DND-41 (cell line): ENCODE measurements around the gene KCNJ16.
A peak's percentile ranks its signal among the peaks of the same experiment; 100 is the strongest.

ENCODE experiments used
- ATAC-seq: fragments of 200-7000 bp; cut with Tn5 transposase; 3 replicates; pipeline ENCODE4 v1.9.1; 2021; ENCODE audit warnings: low read depth; ENCODE audit not compliant: insufficient read depth
- DNase-seq: peaks from one replicate; pipeline ENCODE4 v3.0.0-alpha.2; 2020
- H2AFZ ChIP-seq: 2 replicates; pipeline ENCODE4 v1.6.0; 2012; ENCODE audit warnings: low read depth, low read length
- H3K27ac ChIP-seq: 2 replicates; pipeline ENCODE4 v1.5.1; 2012; ENCODE audit warnings: low read length, inconsistent platforms
- H3K27me3 ChIP-seq: fragments of 200-600 bp; sonication (generic); 2 replicates; pipeline ENCODE4 v1.6.0; 2012; ENCODE audit warnings: low read length, mild to moderate bottlenecking, inconsistent platforms; ENCODE audit not compliant: insufficient read depth, poor library complexity
- H3K36me3 ChIP-seq: 2 replicates; pipeline ENCODE4 v1.5.1; 2012; ENCODE audit warnings: low read length, inconsistent platforms; ENCODE audit not compliant: insufficient read depth
- H3K4me1 ChIP-seq: 2 replicates; pipeline ENCODE4 v1.5.1; 2012; ENCODE audit warnings: mild to moderate bottlenecking, low read length; ENCODE audit not compliant: insufficient read depth
- H3K4me2 ChIP-seq: 2 replicates; pipeline ENCODE4 v1.6.0; 2012; ENCODE audit warnings: mild to moderate bottlenecking, moderate library complexity, low read length, inconsistent platforms; ENCODE audit not compliant: insufficient read depth
- H3K4me3 ChIP-seq, 2 experiments: fragments of 200-600 bp in 1 of 2; shearing (Covaris generic) in 1 of 2; 2 replicates each; pipeline ENCODE4 v1.5.1; 2012 to 2016; ENCODE audit warnings: inconsistent platforms in 2 of 2, low read length in 2 of 2, mild to moderate bottlenecking in 2 of 2, low read depth in 1 of 2, moderate library complexity in 1 of 2
- H3K79me2 ChIP-seq: 2 replicates; pipeline ENCODE4 v1.6.0; 2012; ENCODE audit warnings: low read length, inconsistent platforms; ENCODE audit not compliant: insufficient read depth
- H3K9ac ChIP-seq: 2 replicates; pipeline ENCODE4 v1.6.0; 2012; ENCODE audit warnings: low read depth, mild to moderate bottlenecking, inconsistent platforms, low read length, moderate library complexity
- H3K9me3 ChIP-seq: 2 replicates; pipeline ENCODE4 v1.5.1; 2012; ENCODE audit warnings: low read length, moderate library complexity, mild to moderate bottlenecking, inconsistent platforms; ENCODE audit not compliant: insufficient read depth, severe bottlenecking
- H4K20me1 ChIP-seq: 2 replicates; pipeline ENCODE4 v1.6.0; 2012; ENCODE audit warnings: low read length; ENCODE audit not compliant: insufficient read depth
- EZH2 ChIP-seq: IDR thresholded peaks from 3 replicates; pipeline ENCODE4 v1.6.1; 2012; ENCODE audit warnings: borderline replicate concordance, low read depth, mild to moderate bottlenecking, moderate library complexity, low read length, inconsistent platforms; ENCODE audit not compliant: severe bottlenecking
- TF ChIP-seq, protein P1 (sequence below): IDR thresholded peaks from 2 replicates; pipeline ENCODE4 v1.5.1; 2012; ENCODE audit warnings: borderline replicate concordance, low read length, moderate library complexity, mild to moderate bottlenecking; ENCODE audit not compliant: poor library complexity, severe bottlenecking; ENCODE audit errors: extremely low read depth

KCNJ16 gene

DNA sequence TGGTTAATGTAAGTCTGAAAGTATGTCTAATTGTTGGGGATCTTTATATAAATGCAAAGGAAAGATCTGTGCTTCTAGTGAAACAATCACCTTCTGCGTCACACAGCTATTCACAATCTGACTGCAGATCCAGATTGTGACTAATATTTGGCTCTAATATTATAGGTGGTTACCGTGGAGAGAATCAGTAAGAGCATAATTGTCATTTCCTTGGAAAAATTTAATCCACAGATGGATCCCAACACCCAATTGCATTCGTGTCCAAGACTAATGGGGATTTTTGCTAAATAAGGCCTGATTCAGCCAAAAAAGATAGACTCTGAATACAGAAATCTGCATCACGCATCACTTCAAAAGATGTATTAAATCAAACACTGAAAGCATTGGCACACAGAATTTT lies 91.6 kb downstream of the KCNJ16 start:
- TF ChIP-seq, protein P1, sequence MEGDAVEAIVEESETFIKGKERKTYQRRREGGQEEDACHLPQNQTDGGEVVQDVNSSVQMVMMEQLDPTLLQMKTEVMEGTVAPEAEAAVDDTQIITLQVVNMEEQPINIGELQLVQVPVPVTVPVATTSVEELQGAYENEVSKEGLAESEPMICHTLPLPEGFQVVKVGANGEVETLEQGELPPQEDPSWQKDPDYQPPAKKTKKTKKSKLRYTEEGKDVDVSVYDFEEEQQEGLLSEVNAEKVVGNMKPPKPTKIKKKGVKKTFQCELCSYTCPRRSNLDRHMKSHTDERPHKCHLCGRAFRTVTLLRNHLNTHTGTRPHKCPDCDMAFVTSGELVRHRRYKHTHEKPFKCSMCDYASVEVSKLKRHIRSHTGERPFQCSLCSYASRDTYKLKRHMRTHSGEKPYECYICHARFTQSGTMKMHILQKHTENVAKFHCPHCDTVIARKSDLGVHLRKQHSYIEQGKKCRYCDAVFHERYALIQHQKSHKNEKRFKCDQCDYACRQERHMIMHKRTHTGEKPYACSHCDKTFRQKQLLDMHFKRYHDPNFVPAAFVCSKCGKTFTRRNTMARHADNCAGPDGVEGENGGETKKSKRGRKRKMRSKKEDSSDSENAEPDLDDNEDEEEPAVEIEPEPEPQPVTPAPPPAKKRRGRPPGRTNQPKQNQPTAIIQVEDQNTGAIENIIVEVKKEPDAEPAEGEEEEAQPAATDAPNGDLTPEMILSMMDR: no peak
- no peak for TF ChIP-seq EZH2
- Histone ChIP-seq H3K4me3 (no peak overlapping the region), H3K4me2 (no peak overlapping the region), H4K20me1 (no peaks in the 10 kb centered on the region), H3K27ac (no peak overlapping the region), H3K4me1 (no peaks in the 10 kb centered on the region), H2AFZ (no peak overlapping the region), H3K9me3 (no peaks in the 10 kb centered on the region), H3K9ac (no peak overlapping the region), H3K79me2 (no peaks in the 10 kb centered on the region), H3K27me3 (no peaks in the 10 kb centered on the region), H3K36me3 (no peaks in the 10 kb centered on the region)
- DNase-seq (no peak), ATAC-seq (no peak)

DNA sequence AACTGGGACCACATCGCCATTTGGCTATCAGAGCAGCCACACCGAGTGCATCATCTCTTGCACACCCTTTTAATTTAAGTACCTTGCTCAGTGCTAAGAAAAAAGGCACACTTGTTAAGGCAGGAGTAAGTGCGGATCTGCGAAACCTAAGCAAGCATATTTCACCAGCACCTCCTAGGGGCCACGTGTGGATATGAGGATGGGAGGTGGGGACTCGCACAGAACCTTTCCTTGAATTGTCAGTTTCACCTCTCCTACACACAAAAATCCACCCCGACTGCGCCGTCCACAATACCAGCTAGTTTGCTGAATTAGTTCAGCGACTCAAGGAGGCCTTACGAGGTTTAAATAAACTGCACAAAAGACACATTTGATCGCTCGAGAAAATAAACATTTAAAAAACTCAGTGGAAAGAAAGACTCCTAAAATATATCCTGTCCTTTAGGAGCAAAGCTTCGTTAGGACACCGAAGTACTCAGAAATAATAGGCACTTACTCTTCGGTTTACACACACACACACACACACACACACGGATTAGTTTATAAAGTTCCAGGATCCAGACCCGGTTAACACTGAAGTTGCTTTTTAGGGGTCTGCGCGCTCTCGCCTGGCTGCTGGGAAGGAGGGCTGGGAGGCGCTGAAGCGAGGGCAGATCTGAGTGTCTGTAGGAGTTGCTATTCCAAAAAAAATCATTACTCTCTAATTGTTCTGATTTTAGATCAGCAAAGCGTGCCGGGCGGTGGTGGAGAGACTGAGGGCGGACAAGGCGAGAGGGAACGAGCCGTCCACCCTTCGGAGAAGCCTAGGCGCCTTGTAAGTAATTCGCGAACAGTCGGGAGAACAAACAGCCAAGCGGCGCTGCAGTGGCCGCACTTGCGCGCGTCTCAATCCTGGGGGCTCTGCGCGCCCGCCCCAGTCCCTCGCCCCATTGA lies 93.3 kb downstream of the KCNJ16 start:
- Histone ChIP-seq H3K9ac (no peak overlapping the region), H3K27ac (no peak overlapping the region), H3K36me3 (no peaks in the 10 kb centered on the region), H4K20me1 (no peaks in the 10 kb centered on the region), H2AFZ (no peak overlapping the region), H3K79me2 (no peaks in the 10 kb centered on the region), H3K9me3 (no peaks in the 10 kb centered on the region), H3K27me3 (no peaks in the 10 kb centered on the region), H3K4me2 (no peak overlapping the region), H3K4me1 (no peaks in the 10 kb centered on the region), H3K4me3 (no peak overlapping the region)
- no peak for DNase-seq
- ATAC-seq: no peak
- TF ChIP-seq, protein P1: peak; percentile 35
- no peak for TF ChIP-seq EZH2

DNA sequence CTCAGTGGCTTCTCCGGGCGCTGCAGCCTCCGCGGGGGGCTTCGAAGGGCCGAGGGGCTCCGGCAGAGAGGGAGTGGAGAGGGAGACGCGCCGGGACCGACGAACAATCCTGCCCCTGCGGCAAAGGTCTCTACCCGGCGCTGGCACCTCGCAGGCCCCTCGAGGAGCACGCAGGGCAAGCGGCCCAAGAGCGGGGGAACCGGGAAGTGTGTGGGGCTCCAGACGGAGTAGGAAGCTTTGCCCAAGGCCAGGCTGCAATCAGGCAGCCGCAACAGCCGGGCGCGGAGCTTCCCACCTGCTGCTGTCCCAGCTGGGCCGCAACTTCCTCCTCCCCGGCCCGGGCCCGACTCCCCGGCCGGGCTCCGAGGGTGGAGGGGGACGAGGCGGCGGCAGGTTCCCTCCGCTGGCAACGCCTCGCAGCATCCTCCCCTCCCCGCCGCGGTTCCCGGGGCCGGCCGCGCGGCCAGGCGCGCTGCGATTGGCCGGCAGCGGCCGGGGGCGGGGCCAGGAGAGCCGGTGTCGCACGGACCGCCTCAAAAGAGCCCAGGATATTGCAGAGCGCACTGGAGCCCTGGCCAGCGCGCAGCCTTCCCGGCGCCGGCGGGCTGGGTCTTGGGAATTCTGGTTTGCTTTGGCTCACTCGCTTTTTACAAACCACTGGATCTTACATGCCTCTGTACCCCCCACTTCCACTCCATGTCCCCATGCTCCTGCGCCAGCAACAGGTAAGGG lies 94.1 kb downstream of the KCNJ16 start, which contains the start of gene KCNJ2:
TSS of gene KCNJ2 (plus strand) at position 556 of the 732 bp plus-strand sequence. CDS start 5,508 bp downstream, outside the sequence.
- no peak for TF ChIP-seq EZH2
- TF ChIP-seq, protein P1: no peak
- Histone ChIP-seq H3K36me3 (no peaks in the 10 kb centered on the region), H3K79me2 (no peaks in the 10 kb centered on the region), H3K27me3 (no peaks in the 10 kb centered on the region), H3K9ac (no peak within 1 kb of the TSS), H3K4me2 (no peak within 1 kb of the TSS), H2AFZ (no peak within 1 kb of the TSS), H3K27ac (no peak within 1 kb of the TSS), H3K4me1 (no peaks in the 10 kb centered on the region), H3K9me3 (no peaks in the 10 kb centered on the region), H3K4me3 (no peak within 1 kb of the TSS), H4K20me1 (no peaks in the 10 kb centered on the region)
- ATAC-seq (no peak), DNase-seq (no peak)
